Astrocyte of the spinal cord (primary cell): ENCODE measurements around the gene SLC1A3.

Experiments
- DNase-seq: peaks from one replicate; pipeline ENCODE4 v3.0.0; 2011; ENCODE audit warnings: low read depth, low spot score
- H3K4me3 ChIP-seq: 2 replicates; pipeline ENCODE4 v1.5.1; 2011; ENCODE audit warnings: low read depth, mild to moderate bottlenecking, low read length, moderate library complexity
- in situ Hi-C: cut with HindIII; loops from 2 replicates; pipeline ENCODE4 v1.10.0; 2017; ENCODE audit warnings: low sequenced_read_pairs
- TF ChIP-seq, protein P1 (sequence below): IDR thresholded peaks from 2 replicates; pipeline ENCODE4 v1.5.1; 2012; ENCODE audit warnings: low read depth, mild to moderate bottlenecking, low read length, inconsistent platforms

The SLC1A3 gene

DNA sequence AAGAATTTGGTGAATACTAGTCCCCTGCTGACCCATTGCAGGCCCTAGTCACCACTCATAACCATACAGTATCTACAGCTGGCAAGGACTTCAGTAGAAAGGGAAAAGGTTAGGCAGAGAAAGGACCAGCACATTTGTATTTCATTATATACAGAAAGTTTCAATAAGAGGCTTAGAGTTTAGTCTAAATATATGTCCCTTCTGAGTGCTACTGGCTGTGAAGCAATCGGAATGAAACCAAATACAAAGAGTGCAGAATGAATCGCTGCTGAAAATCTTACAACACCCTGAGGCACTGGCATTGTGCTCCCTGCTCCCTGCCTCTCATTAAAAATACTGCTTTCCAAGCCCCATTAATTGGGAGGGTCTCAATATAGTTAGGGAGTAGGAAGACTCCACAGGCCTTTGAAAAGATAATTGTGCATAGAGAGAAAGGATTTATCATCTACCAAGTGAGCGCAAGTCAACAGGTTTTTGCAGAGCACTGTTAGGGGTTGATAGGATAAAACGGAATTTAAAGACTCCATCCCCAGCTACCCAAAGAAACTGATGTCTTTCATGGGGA is 110.8 kb downstream of the SLC1A3 start:
- TF ChIP-seq, protein P1, sequence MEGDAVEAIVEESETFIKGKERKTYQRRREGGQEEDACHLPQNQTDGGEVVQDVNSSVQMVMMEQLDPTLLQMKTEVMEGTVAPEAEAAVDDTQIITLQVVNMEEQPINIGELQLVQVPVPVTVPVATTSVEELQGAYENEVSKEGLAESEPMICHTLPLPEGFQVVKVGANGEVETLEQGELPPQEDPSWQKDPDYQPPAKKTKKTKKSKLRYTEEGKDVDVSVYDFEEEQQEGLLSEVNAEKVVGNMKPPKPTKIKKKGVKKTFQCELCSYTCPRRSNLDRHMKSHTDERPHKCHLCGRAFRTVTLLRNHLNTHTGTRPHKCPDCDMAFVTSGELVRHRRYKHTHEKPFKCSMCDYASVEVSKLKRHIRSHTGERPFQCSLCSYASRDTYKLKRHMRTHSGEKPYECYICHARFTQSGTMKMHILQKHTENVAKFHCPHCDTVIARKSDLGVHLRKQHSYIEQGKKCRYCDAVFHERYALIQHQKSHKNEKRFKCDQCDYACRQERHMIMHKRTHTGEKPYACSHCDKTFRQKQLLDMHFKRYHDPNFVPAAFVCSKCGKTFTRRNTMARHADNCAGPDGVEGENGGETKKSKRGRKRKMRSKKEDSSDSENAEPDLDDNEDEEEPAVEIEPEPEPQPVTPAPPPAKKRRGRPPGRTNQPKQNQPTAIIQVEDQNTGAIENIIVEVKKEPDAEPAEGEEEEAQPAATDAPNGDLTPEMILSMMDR = no peak
- no peak overlapping the region for H3K4me3 ChIP-seq
- in situ Hi-C loops = no loop called here
- no peak for DNase-seq

- H3K4me3 ChIP-seq = no peak overlapping the region
- in situ Hi-C loops = no loop called here
- no peak for DNase-seq
- TF ChIP-seq, protein P1 = no peak
These were observed 112.9 kb downstream of the SLC1A3 start for GRCh38 chr5:36719282-36719681.

- TF ChIP-seq, protein P1 = no peak
- in situ Hi-C loops = no loop called here
- DNase-seq = no peak
- H3K4me3 ChIP-seq = no peak overlapping the region
These were observed 114.3 kb downstream of the SLC1A3 start for GRCh38 chr5:36720688-36721087.

- H3K4me3 ChIP-seq = no peak overlapping the region
- no peak for DNase-seq
- in situ Hi-C loops = no loop called here
- TF ChIP-seq, protein P1 = no peak
These were observed 115.3 kb downstream of the SLC1A3 start for GRCh38 chr5:36721664-36722235.

GRCh38 chr5:36722900-36723299 is 116.5 kb downstream of the SLC1A3 start:
- H3K4me3 ChIP-seq = no peak overlapping the region
- DNase-seq = no peak
- in situ Hi-C loops = no loop called here
- TF ChIP-seq, protein P1 = no peak

GRCh38 chr5:36723912-36724311 is 117.5 kb downstream of the SLC1A3 start:
- H3K4me3 ChIP-seq = no peak overlapping the region
- no peak for DNase-seq
- TF ChIP-seq, protein P1 = no peak
- in situ Hi-C loops = no loop called here
